Measurements from ENCODE around the gene LRCH1. TPM values are rescaled to one million over a fixed set of nuclear protein-coding genes. Genes with fewer than 3 reads are reported as not detected.

LRCH1 gene
- total RNA-seq, 1 experiment from 2014 or later, result 10.5 TPM

DNA sequence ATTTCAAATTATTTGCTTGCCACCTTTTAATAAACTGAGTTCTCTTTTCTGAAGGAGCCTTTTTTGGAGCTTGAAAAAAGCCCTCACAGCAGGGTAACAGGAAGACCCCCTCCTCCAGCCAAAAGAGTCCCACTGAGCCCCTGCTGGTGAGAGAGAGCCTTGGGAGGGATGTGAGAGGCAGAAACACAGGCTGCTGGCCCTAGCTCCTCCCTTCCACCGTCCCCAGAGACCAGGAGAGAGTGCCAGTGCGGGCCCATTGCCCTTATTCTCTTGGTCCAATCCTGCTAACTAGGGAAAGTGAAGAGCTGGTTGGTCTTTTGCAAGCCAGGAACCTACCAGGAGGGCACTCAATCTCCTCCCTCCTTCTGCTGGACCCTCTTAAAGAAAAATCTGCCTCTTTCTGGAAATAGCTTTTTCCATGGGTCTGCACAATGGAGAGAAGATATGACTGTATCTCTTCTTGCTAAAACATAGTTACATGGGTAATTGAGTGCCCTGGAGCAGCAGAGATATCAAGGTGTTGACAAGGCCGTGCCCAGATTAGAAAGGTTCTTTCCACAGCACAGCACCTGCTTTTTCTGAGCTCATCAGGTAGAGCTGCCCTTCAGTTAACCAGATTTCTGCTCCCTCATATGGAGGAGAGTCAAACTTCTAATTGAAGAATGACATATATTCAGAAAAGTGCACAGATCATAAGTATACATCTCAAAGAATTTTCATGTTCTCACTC, 113.9 kb downstream of the LRCH1 start:
- H2AFZ ChIP-seq, result no peak overlapping the region
- ChIA-PET POLR2A (ENCODE audit: unreplicated experiment) (no interaction called here), CTCF (no interaction called here)
- TF ChIP-seq, protein P1, sequence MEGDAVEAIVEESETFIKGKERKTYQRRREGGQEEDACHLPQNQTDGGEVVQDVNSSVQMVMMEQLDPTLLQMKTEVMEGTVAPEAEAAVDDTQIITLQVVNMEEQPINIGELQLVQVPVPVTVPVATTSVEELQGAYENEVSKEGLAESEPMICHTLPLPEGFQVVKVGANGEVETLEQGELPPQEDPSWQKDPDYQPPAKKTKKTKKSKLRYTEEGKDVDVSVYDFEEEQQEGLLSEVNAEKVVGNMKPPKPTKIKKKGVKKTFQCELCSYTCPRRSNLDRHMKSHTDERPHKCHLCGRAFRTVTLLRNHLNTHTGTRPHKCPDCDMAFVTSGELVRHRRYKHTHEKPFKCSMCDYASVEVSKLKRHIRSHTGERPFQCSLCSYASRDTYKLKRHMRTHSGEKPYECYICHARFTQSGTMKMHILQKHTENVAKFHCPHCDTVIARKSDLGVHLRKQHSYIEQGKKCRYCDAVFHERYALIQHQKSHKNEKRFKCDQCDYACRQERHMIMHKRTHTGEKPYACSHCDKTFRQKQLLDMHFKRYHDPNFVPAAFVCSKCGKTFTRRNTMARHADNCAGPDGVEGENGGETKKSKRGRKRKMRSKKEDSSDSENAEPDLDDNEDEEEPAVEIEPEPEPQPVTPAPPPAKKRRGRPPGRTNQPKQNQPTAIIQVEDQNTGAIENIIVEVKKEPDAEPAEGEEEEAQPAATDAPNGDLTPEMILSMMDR (conservative IDR thresholded peaks at IDR 0.05), result no peak
- no peak for TF ChIP-seq EZH2 (IDR thresholded peaks at IDR 0.05; ENCODE audit: low read depth)
- H3K4me2 ChIP-seq, result no peak overlapping the region
- DNase-seq, result no peak
- H3F3A ChIP-seq (ENCODE audit: insufficient read depth, low read depth), result no peaks in the 10 kb centered on the region
- H3K36me3 ChIP-seq (ENCODE audit: low read depth), result no peaks in the 10 kb centered on the region
- no peaks in the 10 kb centered on the region for H3K4me1 ChIP-seq (replicated peaks; ENCODE audit: insufficient read depth)
- H3K4me3 ChIP-seq, result no peak overlapping the region
- intact Hi-C loops (cut with micrococcal nuclease; ENCODE audit: unreplicated experiment), result no loop called here
- no peaks in the 10 kb centered on the region for H3K79me2 ChIP-seq (ENCODE audit: low read depth)
- BruUV-seq (replicated peaks), result no TSS peak
- H3K9me2 ChIP-seq (ENCODE audit: insufficient read depth), result no peaks in the 10 kb centered on the region
- H3K27me3 ChIP-seq (ENCODE audit: insufficient read depth, low read depth), result no peaks in the 10 kb centered on the region
- no peaks in the 10 kb centered on the region for H4K20me1 ChIP-seq (ENCODE audit: insufficient read depth)
- H3K27ac ChIP-seq, result no peak overlapping the region
- no peaks in the 10 kb centered on the region for H3K9me3 ChIP-seq (ENCODE audit: insufficient read depth, low read depth)

DNA sequence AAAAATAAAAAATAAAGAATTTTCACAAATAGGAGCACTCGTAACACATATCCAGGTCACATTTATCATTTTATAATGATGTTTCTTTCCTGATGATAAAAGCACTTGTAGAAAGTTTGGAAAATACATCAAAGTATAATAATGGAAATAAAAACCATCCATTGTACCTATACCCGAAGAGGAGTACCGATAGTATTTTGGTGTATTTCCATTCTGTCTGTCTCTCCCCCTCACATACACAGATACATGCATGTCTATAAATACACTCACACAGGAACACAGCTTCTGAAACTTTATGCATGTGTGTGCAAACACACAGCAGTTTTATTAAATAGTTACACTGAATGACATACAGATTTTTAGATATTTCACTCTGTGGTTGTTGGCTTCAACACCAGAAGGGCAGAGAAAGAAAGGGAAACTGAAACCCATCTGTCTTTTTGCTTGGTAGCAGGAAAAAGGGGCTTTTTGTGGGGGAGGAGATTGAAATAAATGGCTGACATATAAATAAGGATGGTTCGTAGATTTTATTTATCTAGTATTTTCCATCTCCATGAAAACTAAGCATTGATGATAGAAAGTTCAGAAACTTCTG, 114.8 kb downstream of the LRCH1 start:
- H3K36me3 ChIP-seq (ENCODE audit: low read depth), result no peaks in the 10 kb centered on the region
- no peak for TF ChIP-seq EZH2 (IDR thresholded peaks at IDR 0.05; ENCODE audit: low read depth)
- TF ChIP-seq, protein P1 (conservative IDR thresholded peaks at IDR 0.05), result no peak
- H3K27ac ChIP-seq, result no peak overlapping the region
- H3K4me3 ChIP-seq, result no peak overlapping the region
- DNase-seq, result no peak
- intact Hi-C loops (cut with micrococcal nuclease; ENCODE audit: unreplicated experiment), result no loop called here
- no TSS peak for BruUV-seq (replicated peaks)
- no peaks in the 10 kb centered on the region for H3K27me3 ChIP-seq (ENCODE audit: insufficient read depth, low read depth)
- H3K4me1 ChIP-seq (replicated peaks; ENCODE audit: insufficient read depth), result no peaks in the 10 kb centered on the region
- CTCF ChIA-PET, result no interaction called here
- H3K79me2 ChIP-seq (ENCODE audit: low read depth), result no peaks in the 10 kb centered on the region
- no peaks in the 10 kb centered on the region for H3K9me3 ChIP-seq (ENCODE audit: insufficient read depth, low read depth)
- H4K20me1 ChIP-seq (ENCODE audit: insufficient read depth), result no peaks in the 10 kb centered on the region
- POLR2A ChIA-PET (ENCODE audit: unreplicated experiment), result no interaction called here
- H3K4me2 ChIP-seq, result no peak overlapping the region
- no peak overlapping the region for H2AFZ ChIP-seq
- H3K9me2 ChIP-seq (ENCODE audit: insufficient read depth), result no peaks in the 10 kb centered on the region
- H3F3A ChIP-seq (ENCODE audit: insufficient read depth, low read depth), result no peaks in the 10 kb centered on the region

DNA sequence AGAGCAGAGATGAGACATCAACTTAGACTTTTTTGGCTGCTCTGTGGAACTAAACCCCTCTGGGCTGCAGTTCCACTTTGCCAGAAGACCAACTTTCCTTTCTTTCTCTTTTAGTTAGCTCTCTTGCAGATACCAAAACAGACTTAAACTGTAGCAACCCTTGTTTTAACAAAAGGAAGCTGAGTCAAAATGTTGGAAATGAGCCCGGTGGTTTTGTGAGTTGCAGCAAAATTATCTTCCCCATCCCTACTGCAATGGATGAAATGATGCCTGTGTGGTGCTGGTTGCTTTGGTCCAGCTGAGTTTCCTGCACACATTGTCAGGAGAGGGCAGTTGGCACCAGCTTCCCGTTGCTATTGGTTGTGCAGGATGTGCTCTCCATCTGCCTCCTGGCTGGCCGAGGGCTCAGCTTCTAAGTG, 115.3 kb downstream of the LRCH1 start:
- no peak for TF ChIP-seq EZH2 (IDR thresholded peaks at IDR 0.05; ENCODE audit: low read depth)
- TF ChIP-seq, protein P1 (conservative IDR thresholded peaks at IDR 0.05), result no peak
- no peaks in the 10 kb centered on the region for H3K4me1 ChIP-seq (replicated peaks; ENCODE audit: insufficient read depth)
- no peaks in the 10 kb centered on the region for H3K36me3 ChIP-seq (ENCODE audit: low read depth)
- H3K9me2 ChIP-seq (ENCODE audit: insufficient read depth), result no peaks in the 10 kb centered on the region
- H2AFZ ChIP-seq, result no peak overlapping the region
- no peak overlapping the region for H3K27ac ChIP-seq
- H3F3A ChIP-seq (ENCODE audit: insufficient read depth, low read depth), result no peaks in the 10 kb centered on the region
- H3K4me3 ChIP-seq, result no peak overlapping the region
- ChIA-PET CTCF (no interaction called here), POLR2A (ENCODE audit: unreplicated experiment) (no interaction called here)
- BruUV-seq (replicated peaks), result no TSS peak
- no peaks in the 10 kb centered on the region for H3K27me3 ChIP-seq (ENCODE audit: insufficient read depth, low read depth)
- no peaks in the 10 kb centered on the region for H3K79me2 ChIP-seq (ENCODE audit: low read depth)
- no peaks in the 10 kb centered on the region for H4K20me1 ChIP-seq (ENCODE audit: insufficient read depth)
- no peak for DNase-seq
- H3K4me2 ChIP-seq, result no peak overlapping the region
- intact Hi-C loops (cut with micrococcal nuclease; ENCODE audit: unreplicated experiment), result no loop called here
- no peaks in the 10 kb centered on the region for H3K9me3 ChIP-seq (ENCODE audit: insufficient read depth, low read depth)

Data from PC-9 (cell line).